ENCODE results near the gene CSTPP1.
A peak's percentile ranks its signal among the peaks of the same experiment; 100 is the strongest.

Gene CSTPP1

DNA sequence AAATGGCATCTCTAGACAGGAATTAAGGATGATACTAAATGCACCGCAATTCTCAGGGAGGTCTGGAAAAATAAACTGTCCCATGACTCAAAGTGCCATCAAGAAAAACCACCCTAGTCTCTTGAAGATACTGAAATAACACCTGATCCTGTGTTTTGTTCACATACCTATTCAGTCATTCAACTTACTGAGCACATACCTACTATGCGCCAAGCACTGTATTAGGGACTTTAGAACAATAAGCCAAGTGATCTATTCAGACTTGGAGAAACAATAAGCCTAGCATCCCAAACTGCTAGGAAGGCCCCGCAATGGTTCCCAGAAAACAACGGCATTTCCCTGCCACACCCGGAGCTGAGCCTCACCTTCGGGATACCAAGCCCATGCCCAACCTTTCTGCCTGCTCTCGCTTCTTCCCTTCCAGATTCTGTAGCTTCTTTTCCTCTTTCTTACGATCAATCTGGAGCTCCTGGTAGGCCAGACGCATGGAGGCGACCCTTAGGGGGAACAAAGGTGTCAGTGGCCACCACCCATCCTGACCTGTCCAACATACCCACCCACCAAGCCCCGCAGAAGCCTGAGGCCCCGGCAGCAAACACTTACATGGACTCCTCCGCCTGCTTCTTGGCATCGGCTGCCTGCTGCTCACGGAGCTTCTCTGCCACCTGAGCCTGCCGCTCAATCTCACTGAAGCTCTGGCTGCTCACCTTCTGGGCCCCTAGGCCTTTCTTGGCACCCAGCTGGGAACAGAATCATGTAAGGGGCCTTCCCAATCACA lies 234.7 kb downstream of the CSTPP1 start:
- DNase-seq (ENCODE audit: extremely low read depth, low read depth) = no peak
- TF ChIP-seq CTCF (IDR thresholded peaks at IDR 0.05; ENCODE audit: low read depth, low read length) = no peak

DNA sequence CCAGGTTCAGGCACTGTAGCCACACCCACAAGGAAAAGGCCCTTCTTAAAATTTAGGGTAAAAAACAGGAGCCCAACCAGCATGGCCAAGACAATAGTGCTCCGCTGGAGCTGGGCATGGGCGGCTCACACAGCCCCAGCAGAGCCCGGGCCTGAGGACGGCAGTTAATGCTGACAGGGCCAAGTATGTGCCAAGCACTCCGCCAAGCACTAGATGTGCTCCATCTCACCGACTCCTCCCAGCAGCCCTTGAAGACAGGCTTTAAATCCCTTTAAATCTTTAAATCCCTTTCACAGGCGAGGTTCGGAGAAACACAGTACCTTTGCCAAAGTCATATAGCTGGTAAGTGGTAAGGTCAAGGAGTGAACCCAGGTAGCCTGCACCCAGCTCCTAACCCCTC lies 235.3 kb downstream of the CSTPP1 start:
- DNase-seq (ENCODE audit: extremely low read depth, low read depth) = no peak
- TF ChIP-seq CTCF (IDR thresholded peaks at IDR 0.05; ENCODE audit: low read depth, low read length) = no peak

- TF ChIP-seq CTCF (IDR thresholded peaks at IDR 0.05; ENCODE audit: low read depth, low read length) = no peak
Observed at GRCh38 chr11:47172740-47173336, 236.3 kb downstream of the CSTPP1 start.

GRCh38 chr11:47175746-47176327 lies 239.3 kb downstream of the CSTPP1 start:
- no peak for TF ChIP-seq CTCF (IDR thresholded peaks at IDR 0.05; ENCODE audit: low read depth, low read length)
- DNase-seq (ENCODE audit: extremely low read depth, low read depth) = no peak

More at GRCh38 chr11:47172740-47173336, 236.3 kb downstream of the CSTPP1 start:
- DNase-seq (ENCODE audit: extremely low read depth, low read depth) = no peak

- peak; percentile 88 for DNase-seq (ENCODE audit: extremely low read depth, low read depth)
- TF ChIP-seq CTCF (IDR thresholded peaks at IDR 0.05; ENCODE audit: low read depth, low read length) = no peak
Observed at GRCh38 chr11:47176328-47177228, 240.0 kb downstream of the CSTPP1 start, which contains the start of gene ARFGAP2. Gene ARFGAP2 (minus strand): TSS chr11:47176879. CDS start chr11:47176853, 26 bp downstream.

- DNase-seq (ENCODE audit: extremely low read depth, low read depth) = peak; percentile 62
- peak; percentile 64 for TF ChIP-seq CTCF (IDR thresholded peaks at IDR 0.05; ENCODE audit: low read depth, low read length)
Observed at GRCh38 chr11:47177229-47177845, 240.8 kb downstream of the CSTPP1 start.

All from AG09319 (cell line).